A549 (cell line): ENCODE measurements around the gene COL28A1. TPM values are rescaled to one million over a fixed set of nuclear protein-coding genes. Genes with fewer than 3 reads are reported as not detected.
A peak's percentile ranks its signal among the peaks of the same experiment; 100 is the strongest.

Experiments used
- ATAC-seq, 2 experiments: fragments of 200-7000 bp in 1 of 2; fragments of >200 bp in 1 of 2; cut with Nextera tagmentation in 1 of 2; cut with Tn5 transposase in 1 of 2; 3 replicates each; pipeline versions ENCODE4 v1.8.0 to v1.9.1; 2018 to 2020; ENCODE audit warnings: mild to moderate bottlenecking in 1 of 2, moderate library complexity in 1 of 2
- CTCF ChIA-PET: fragments of 300-600 bp; sonication (Branson Sonifier 250); formaldehyde crosslinking; extraction: SDS; loops from one replicate; lab custom pipeline; 2021; ENCODE audit warnings: antibody characterized with exemption, inconsistent platforms; lab: Yijun Ruan, JAX
- POLR2A ChIA-PET: fragments of 350-600 bp; formaldehyde crosslinking; extraction: SDS; loops from one replicate; lab custom pipeline; 2021; ENCODE audit warnings: antibody characterized with exemption, inconsistent platforms; lab: Yijun Ruan, JAX
- DNase-seq, 2 experiments: peaks; one replicate each; pipeline versions ENCODE4 v3.0.0 to v3.0.0-alpha.2; 2011 to 2016; ENCODE audit warnings: low read depth in 1 of 2, low spot score in 1 of 2
- FAIRE-seq: peaks from 2 replicates; lab custom pipeline; 2011; peaks lifted over from hg19 to GRCh38; lab: Jason Lieb, UNC
- H3K27ac ChIP-seq, 2 experiments: fragments of >200 bp; sonication (Bioruptor Twin); formaldehyde crosslinking; 3 replicates each; pipeline ENCODE4 v1.5.1; 2016 to 2017
- H3K4me1 ChIP-seq: fragments of >200 bp; sonication (Bioruptor Twin); formaldehyde crosslinking; 3 replicates; pipeline ENCODE4 v1.6.1; 2016
- H3K4me2 ChIP-seq: fragments of >200 bp; sonication (Bioruptor Twin); formaldehyde crosslinking; 3 replicates; pipeline ENCODE4 v1.6.1; 2016
- H3K4me3 ChIP-seq: fragments of >200 bp; sonication (Bioruptor Twin); formaldehyde crosslinking; 3 replicates; pipeline ENCODE4 v1.5.1; 2016
- H3K9me3 ChIP-seq: fragments of >200 bp; sonication (Bioruptor Twin); formaldehyde crosslinking; 3 replicates; pipeline ENCODE4 v1.6.1; 2016
- CBX8 ChIP-seq: fragments of 200-600 bp; sonication (generic); IDR thresholded peaks from 2 replicates; pipeline ENCODE4 v1.6.1; 2016
- CEBPB ChIP-seq, 2 experiments: fragments of >200 bp in 1 of 2; sonication (Bioruptor Twin) in 1 of 2; formaldehyde crosslinking in 1 of 2; IDR thresholded peaks; 2 replicates each; pipeline ENCODE4 v1.6.1; 2012 to 2016
- EHMT2 ChIP-seq: fragments of 200-600 bp; sonication (generic); IDR thresholded peaks from 2 replicates; pipeline ENCODE4 v1.6.1; 2016; ENCODE audit warnings: antibody characterized with exemption, low read depth, mild to moderate bottlenecking, moderate library complexity
- ESRRA ChIP-seq: fragments of 150-350 bp; IDR thresholded peaks from 2 replicates; pipeline ENCODE4 v1.6.1; 2014; ENCODE audit warnings: mild to moderate bottlenecking, low read length, borderline replicate concordance
- FOSB ChIP-seq: fragments of 250-450 bp; sonication (Bioruptor Pico); IDR thresholded peaks from 2 replicates; pipeline ENCODE4 v1.5.0; 2020; ENCODE audit warnings: mild to moderate bottlenecking, moderate library complexity
- FOSL2 ChIP-seq, 2 experiments: fragments of 450-650 bp in 1 of 2; fragments of >200 bp in 1 of 2; sonication (Bioruptor Twin) in 1 of 2; formaldehyde crosslinking; IDR thresholded peaks; 2 replicates each; pipeline versions ENCODE4 v1.5.0 to v1.6.1; 2016 to 2020; ENCODE audit warnings: mild to moderate bottlenecking in 1 of 2, moderate library complexity in 1 of 2
- HOXA7 ChIP-seq: fragments of 250-450 bp; sonication (Bioruptor Pico); IDR thresholded peaks from 2 replicates; pipeline ENCODE4 v1.5.0; 2020; ENCODE audit warnings: mild to moderate bottlenecking, moderate library complexity
- KDM1A ChIP-seq: fragments of 200-600 bp; sonication (generic); IDR thresholded peaks from 2 replicates; pipeline ENCODE4 v1.6.1; 2016; ENCODE audit warnings: low read depth, mild to moderate bottlenecking
- KDM5A ChIP-seq: fragments of 200-600 bp; sonication (generic); IDR thresholded peaks from 2 replicates; pipeline ENCODE4 v1.6.1; 2016; ENCODE audit warnings: antibody characterized with exemption, mild to moderate bottlenecking
- MAFK ChIP-seq: fragments of 450-650 bp; IDR thresholded peaks from 2 replicates; pipeline ENCODE4 v1.6.1; 2014; ENCODE audit not compliant: partially characterized antibody
- NPAS2 ChIP-seq: fragments of 250-450 bp; sonication (Bioruptor Pico); IDR thresholded peaks from 2 replicates; pipeline ENCODE4 v1.8.0; 2022; ENCODE audit warnings: mild to moderate bottlenecking, moderate library complexity, borderline replicate concordance
- PHF8 ChIP-seq: fragments of 200-600 bp; sonication (generic); IDR thresholded peaks from 2 replicates; pipeline ENCODE4 v1.6.1; 2016; ENCODE audit warnings: low read depth, mild to moderate bottlenecking, antibody characterized with exemption, moderate library complexity, borderline replicate concordance
- RAD21 ChIP-seq, 2 experiments: fragments of >200 bp in 1 of 2; sonication (Bioruptor Twin) in 1 of 2; formaldehyde crosslinking in 1 of 2; IDR thresholded peaks in 1 of 2; conservative IDR thresholded peaks in 1 of 2; 2 replicates in 1 of 2; 3 replicates in 1 of 2; pipeline ENCODE4 v1.6.1; 2012 to 2018; ENCODE audit warnings: inconsistent platforms in 1 of 2
- RARB ChIP-seq: fragments of 250-450 bp; sonication (Bioruptor Pico); IDR thresholded peaks from 2 replicates; pipeline ENCODE4 v1.8.0; 2021; ENCODE audit warnings: mild to moderate bottlenecking, moderate library complexity
- RNF2 ChIP-seq: fragments of 200-600 bp; sonication (generic); IDR thresholded peaks from 2 replicates; pipeline ENCODE4 v1.6.1; 2016; ENCODE audit warnings: low read depth, mild to moderate bottlenecking, antibody characterized with exemption, moderate library complexity, borderline replicate concordance
- SREBF2 ChIP-seq: fragments of 450-650 bp; IDR thresholded peaks from 2 replicates; pipeline ENCODE4 v1.6.1; 2014; ENCODE audit warnings: mild to moderate bottlenecking, moderate library complexity
- TFCP2L1 ChIP-seq: fragments of 250-450 bp; sonication (Bioruptor Pico); IDR thresholded peaks from 2 replicates; pipeline ENCODE4 v1.5.0; 2021; ENCODE audit warnings: mild to moderate bottlenecking
- ZSCAN20 ChIP-seq: fragments of 250-450 bp; sonication (Bioruptor Pico); IDR thresholded peaks from 2 replicates; pipeline ENCODE4 v1.8.0; 2022; ENCODE audit warnings: mild to moderate bottlenecking, moderate library complexity
- WGBS: methylation state at CpG from one replicate; pipeline ENCODE4 v1.1.6; 2017; ENCODE audit errors: missing lambda C conversion rate; 5-methylcytosine and 5-hydroxymethylcytosine counted together
- polyA plus RNA-seq, 4 experiments: library from polyadenylated mRNA; depleted of rRNA in 3 of 4; stranded (reverse); fragments of >200 nt; fragmentation: RNase III in 1 of 4; extraction: RNeasy Plus Mini Kit Qiagen cat#74134 plus additional on column Dnase treatment in 1 of 4; gene quantifications; 2 replicates in 3 of 4; 3 replicates in 1 of 4; pipeline ENCODE4 v1.2.3, GENCODE V29; 2011 to 2017
- TF ChIP-seq, protein P1 (sequence below): fragments of 200-600 bp; sonication (generic); IDR thresholded peaks from 2 replicates; pipeline ENCODE4 v1.6.1; 2016; ENCODE audit warnings: antibody characterized with exemption, mild to moderate bottlenecking, moderate library complexity

The COL28A1 gene
- polyA plus RNA-seq, 2 of the 4 experiments (the other 2 are of a cell fraction): 0.08 to 0.17 TPM

DNA sequence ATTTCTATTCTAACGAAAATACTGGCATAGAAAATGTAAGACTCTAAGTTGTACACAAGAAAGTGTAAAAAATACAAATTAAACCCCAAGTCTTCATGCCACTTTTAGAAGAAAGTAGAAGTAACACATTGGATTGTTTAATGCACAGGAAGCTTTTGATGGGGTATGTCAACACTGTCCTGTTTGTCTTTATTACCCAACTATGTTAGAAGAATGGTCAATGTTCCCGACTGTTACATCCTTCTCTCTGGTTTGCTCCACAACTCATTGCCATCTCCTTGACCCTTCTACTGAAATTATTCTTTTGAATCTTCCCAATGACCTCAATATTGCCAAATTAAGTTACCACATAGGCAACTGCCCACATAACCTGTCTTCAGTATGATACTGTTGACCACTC is 35.8 kb downstream of the COL28A1 start (continued):
- TF ChIP-seq ESRRA: no peak

- CTCF ChIA-PET: interaction anchor here (0.9 to 1.7 kb wide), 4 partner anchors 10 to 182 kb away, joined by 3 to 4 read pairs (median 3); no protein-coding TSS in a partner anchor
- Histone ChIP-seq H3K4me2 (no peak overlapping the region), H3K4me1 (no peaks in the 10 kb centered on the region; the same call in 2 of the 3 replicates), H3K9me3 (no peaks in the 10 kb centered on the region), H3K27ac (no peak overlapping the region), H3K4me3 (no peak overlapping the region)
- 73% methylated on average over 6 of the region's 6 CpGs for WGBS
- FAIRE-seq: no peak
- POLR2A ChIA-PET: no interaction called here
- no peak for ATAC-seq
- TF ChIP-seq EHMT2 (no peak), FOSB (CRISPR knock-in tag) (no peak), ESRRA (no peak), HOXA7 (CRISPR knock-in tag) (no peak), SREBF2 (no peak), CEBPB (IDR thresholded peaks at IDR 0.05) (no peak), FOSL2 (IDR thresholded peaks at IDR 0.05) (no peak), FOSL2 (CRISPR knock-in tag; IDR thresholded peaks at IDR 0.05) (no peak), KDM5A (no peak), ZSCAN20 (CRISPR knock-in tag) (no peak), MAFK (no peak), RARB (CRISPR knock-in tag) (no peak), NPAS2 (CRISPR knock-in tag) (no peak), TFCP2L1 (CRISPR knock-in tag) (no peak), RAD21 (conservative IDR thresholded peaks at IDR 0.05 in 1 of 2, IDR thresholded peaks at IDR 0.05 in 1 of 2) (no peak), RNF2 (no peak)
- TF ChIP-seq, protein P1, sequence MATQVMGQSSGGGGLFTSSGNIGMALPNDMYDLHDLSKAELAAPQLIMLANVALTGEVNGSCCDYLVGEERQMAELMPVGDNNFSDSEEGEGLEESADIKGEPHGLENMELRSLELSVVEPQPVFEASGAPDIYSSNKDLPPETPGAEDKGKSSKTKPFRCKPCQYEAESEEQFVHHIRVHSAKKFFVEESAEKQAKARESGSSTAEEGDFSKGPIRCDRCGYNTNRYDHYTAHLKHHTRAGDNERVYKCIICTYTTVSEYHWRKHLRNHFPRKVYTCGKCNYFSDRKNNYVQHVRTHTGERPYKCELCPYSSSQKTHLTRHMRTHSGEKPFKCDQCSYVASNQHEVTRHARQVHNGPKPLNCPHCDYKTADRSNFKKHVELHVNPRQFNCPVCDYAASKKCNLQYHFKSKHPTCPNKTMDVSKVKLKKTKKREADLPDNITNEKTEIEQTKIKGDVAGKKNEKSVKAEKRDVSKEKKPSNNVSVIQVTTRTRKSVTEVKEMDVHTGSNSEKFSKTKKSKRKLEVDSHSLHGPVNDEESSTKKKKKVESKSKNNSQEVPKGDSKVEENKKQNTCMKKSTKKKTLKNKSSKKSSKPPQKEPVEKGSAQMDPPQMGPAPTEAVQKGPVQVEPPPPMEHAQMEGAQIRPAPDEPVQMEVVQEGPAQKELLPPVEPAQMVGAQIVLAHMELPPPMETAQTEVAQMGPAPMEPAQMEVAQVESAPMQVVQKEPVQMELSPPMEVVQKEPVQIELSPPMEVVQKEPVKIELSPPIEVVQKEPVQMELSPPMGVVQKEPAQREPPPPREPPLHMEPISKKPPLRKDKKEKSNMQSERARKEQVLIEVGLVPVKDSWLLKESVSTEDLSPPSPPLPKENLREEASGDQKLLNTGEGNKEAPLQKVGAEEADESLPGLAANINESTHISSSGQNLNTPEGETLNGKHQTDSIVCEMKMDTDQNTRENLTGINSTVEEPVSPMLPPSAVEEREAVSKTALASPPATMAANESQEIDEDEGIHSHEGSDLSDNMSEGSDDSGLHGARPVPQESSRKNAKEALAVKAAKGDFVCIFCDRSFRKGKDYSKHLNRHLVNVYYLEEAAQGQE: no peak
- TF ChIP-seq, all 56 proteins: peak for 0
- no peak for DNase-seq
Observed at GRCh38 chr7:7498856-7499255, 36.8 kb downstream of the COL28A1 start.

GRCh38 chr7:7496311-7496710 is 39.4 kb downstream of the COL28A1 start:
- ATAC-seq (no peak), FAIRE-seq (no peak), DNase-seq (no peak)
- POLR2A ChIA-PET: interaction anchor here (1.5 kb wide), 1 partner anchor 58 kb away, joined by 5 read pairs; no protein-coding TSS in a partner anchor
- TF ChIP-seq KDM1A (no peak), SREBF2 (no peak), RARB (CRISPR knock-in tag) (no peak)
- H3K4me1 ChIP-seq: peaks cover 21% of the 10 kb centered on the region
- H3K4me3 ChIP-seq: no peak overlapping the region
- no peaks in the 10 kb centered on the region for H3K9me3 ChIP-seq
- CTCF ChIA-PET: interaction anchor here (1.5 kb wide), 1 partner anchor 71 kb away, joined by 6 read pairs; no protein-coding TSS in a partner anchor
- WGBS: 83% methylated on average over 2 of the region's 2 CpGs
- H3K27ac ChIP-seq: no peak overlapping the region
- no peak overlapping the region for H3K4me2 ChIP-seq

DNA sequence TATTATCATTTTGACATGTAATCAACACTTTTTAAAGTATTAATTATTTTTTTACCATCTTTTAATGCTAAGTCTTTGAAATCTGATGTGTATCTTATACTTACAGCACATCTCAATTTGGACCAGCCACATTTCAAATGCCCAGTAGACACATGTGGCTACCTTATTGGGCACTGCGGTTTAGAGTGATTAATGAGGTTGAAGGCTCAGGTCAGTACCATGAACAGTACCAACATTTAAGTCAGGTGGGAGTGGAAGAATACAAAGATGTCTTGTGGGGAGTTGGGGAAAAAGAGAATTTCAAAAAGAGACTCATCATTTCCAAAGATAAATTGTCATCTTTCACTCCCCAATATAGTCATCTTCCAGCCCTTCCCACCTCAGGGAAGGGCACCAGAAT is 40.5 kb downstream of the COL28A1 start:
- Histone ChIP-seq H3K9me3 (no peaks in the 10 kb centered on the region), H3K4me1 (peaks cover 31% of the 10 kb centered on the region), H3K4me2 (no peak overlapping the region), H3K27ac (0 out of 6 replicates have a peak overlapping the region, but pooled peaks of 1 of the 2 experiments have one; percentile 4), H3K4me3 (no peak overlapping the region)
- TF ChIP-seq, protein P1: no peak
- TF ChIP-seq CBX8 (no peak), SREBF2 (no peak), PHF8 (no peak)
- ChIA-PET POLR2A (no interaction called here), CTCF (no interaction called here)
- no peak for FAIRE-seq
- ATAC-seq: no peak
- DNase-seq: no peak
- WGBS: 10% methylated on average over 1 of the region's 1 CpG
